ENCODE data around the gene KRTAP29-1.
"Not testable (repeated sequence)": the region's sequence is repeated elsewhere in the genome, so short reads cannot be mapped to it uniquely, and the experiment has no call there.

KRTAP29-1 gene

DNA sequence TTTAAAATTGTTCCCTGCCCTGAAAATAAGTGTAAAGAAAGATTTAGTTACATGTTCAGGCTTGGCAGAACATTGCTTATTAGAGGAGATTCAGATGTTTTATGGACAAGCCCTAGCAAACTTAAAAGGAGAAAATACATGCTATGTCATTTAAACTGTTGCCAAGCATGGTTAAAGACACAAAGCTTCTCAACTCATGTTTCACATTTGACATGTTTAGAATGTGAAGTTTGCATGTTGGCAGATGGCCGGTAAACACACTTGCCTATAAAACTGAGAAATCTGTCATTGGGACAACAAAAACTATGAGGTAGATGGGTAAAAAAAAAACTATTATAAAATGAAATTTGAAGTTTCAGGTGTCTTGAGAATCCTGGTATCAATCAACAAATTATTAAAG is 5.8 kb downstream of the KRTAP29-1 start:
- no peak for DNase-seq

DNA sequence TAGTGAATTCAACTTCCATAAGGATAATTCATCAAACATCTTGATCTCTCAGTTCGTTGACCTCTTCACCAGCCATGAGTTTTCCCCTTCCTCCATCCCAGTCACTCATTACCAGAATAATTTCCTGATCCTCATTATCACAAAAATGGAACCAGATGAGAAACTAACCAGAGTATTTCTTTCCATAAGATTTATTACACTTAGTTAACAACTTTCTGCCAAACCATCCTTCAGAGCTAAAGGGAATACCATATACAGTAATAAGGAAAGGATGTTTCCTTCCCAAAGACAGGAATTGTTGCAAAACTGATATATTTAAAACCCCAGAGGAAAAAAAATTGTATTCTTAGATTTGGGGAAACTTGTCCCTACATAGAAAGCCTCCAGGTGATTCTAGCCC is 8.6 kb downstream of the KRTAP29-1 start:
- no peak for DNase-seq

DNA sequence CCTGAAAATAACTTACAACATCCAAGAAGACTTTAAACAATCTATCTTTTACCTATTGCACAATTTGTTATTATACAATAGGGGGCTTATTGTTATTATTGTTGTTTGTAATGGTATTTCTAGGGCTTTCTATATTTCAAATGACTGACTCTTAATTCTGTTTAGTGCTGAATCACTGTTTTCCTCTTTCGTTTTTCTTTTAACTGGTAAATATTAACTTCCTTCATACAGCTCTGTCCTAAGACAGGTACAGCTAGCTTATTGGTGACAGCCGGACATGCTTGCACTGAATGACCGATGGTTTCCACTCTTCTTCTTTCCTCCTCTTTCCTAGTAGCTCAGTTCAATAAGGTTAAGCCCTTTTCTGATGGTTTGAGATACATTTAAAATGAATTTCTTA is 15.6 kb downstream of the KRTAP29-1 start:
- DNase-seq: peak; percentile 6

DNA sequence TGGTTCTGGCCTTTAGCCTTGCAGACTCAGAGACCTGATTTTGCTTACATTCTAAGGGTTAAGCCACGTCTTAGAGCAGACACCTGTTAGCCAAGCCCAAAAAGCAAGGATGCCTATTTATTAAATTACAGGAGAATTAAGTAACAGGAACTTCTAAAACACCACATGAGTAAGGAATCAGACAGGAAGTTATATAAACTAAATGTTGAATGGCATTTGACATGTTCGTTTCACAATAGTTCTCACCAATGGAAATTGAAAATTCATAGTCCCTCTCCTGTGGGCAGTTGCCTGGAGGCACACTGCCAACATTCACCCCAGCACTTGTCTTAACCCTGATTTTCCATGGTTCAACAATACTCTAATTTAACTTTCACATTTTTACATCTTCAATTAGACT is 18.1 kb downstream of the KRTAP29-1 start:
- no peak for DNase-seq

DNA sequence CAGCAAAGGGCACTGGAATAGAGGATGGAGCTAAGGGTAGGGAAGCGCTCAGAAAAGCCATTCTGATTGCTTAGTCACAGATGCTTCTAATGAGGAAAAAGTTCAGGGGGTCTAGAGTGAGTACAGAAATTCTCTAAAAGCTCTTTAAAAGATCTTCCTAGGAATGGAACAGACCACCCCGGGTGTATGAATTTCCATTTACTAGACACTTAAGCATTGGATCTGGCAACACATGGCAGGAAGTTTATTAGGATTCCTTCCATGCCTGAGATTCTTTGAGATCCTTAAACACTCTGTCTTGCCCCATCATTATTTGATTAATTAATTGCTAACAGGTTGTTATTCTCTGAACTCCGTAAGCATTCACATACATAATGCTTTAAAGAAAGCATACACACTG is 18.6 kb downstream of the KRTAP29-1 start:
- no peak for DNase-seq

DNA sequence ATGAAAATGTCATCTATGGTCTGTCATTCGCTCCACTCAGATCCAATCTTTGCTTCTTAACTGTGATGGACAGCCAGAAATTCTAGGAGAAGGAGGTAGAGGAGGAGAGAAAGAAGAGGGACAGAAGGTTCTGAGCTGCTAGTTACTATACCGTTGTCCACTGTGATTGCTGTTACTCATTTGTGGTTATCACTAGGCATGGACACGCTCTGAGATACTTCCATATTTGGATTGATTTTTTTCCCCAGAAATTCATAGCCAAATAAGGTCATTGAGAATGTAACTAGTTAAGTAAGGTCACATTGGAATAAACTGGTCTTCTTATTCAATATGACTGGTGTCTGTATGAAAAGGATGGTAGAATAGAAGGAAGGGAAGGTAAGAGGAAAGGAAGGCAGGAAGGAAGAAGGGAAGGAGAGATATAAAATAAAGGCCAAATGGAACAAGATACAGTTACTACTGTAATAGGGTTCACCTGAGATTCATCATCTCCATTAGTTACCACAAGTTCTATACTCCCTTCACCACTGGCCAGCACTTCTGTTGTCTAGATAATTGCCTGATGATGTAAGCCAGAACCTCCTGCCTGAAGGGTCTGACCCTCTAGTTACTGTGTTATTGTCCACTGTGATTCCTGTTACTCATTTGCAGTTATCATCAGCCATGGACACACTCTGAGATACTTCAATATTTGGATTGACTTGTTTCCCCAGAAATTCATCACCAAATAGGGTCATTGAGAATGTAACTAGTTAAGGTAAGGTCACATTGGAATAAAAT is 24.3 kb downstream of the KRTAP29-1 start:
- no peak for DNase-seq

DNA sequence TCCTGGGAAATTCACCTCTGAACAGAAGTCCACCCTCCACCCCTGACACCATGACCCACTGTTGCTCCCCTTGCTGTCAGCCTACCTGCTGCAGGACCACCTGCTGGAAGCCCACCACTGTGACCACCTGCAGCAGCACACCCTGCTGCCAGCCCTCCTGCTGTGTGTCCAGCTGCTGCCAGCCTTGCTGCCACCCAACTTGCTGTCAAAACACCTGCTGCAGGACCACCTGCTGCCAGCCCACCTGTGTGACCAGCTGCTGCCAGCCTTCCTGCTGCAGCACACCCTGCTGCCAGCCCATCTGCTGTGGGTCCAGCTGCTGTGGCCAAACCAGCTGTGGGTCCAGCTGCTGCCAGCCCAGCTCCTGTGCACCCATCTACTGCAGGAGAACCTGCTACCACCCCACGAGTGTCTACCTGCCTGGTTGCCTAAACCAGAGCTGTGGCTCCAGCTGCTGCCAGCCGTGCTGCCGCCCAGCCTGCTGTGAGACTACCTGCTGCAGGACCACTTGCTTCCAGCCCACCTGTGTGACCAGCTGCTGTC is 26.9 kb downstream of the KRTAP29-1 start, which contains the start of gene KRTAP9-7:
KRTAP9-7 (plus strand) TSS at position 51 of the 543 bp plus-strand sequence; CDS start at position 51, 0 bp downstream.
- not testable (repeated sequence) for DNase-seq

DNA sequence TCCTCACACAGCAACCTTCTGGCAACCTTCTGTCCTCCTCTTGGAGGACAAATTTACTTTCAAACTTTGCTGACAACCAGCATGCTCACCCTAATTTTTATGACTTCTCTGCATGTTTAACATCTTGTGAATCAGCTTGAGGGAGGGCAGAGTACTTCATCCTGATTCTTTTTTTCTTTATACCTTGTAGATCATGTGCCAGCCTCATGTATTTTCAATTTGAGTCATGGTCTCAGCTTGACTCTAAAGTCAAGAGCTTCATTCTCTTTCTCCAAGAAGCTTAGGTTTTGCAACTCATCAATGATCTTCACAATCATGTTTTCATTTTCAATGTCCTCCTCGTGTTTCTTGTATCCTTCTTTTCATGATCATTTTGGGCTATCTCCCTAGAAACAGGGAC is 30.8 kb downstream of the KRTAP29-1 start:
- no peak for DNase-seq

DNA sequence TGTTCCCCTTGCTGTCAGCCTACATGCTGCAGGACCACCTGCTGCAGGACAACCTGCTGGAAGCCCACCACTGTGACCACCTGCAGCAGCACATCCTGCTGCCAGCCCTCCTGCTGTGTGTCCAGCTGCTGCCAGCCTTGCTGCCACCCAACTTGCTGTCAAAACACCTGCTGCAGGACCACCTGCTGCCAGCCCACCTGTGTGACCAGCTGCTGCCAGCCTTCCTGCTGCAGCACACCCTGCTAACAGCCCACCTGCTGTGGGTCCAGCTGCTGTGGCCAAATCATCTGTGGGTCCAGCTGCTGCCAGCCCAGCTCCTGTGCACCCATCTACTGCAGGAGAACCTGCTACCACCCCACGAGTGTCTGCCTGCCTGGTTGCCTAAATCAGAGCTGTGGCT is 31.3 kb downstream of the KRTAP29-1 start:
- not testable (repeated sequence) for DNase-seq

DNA sequence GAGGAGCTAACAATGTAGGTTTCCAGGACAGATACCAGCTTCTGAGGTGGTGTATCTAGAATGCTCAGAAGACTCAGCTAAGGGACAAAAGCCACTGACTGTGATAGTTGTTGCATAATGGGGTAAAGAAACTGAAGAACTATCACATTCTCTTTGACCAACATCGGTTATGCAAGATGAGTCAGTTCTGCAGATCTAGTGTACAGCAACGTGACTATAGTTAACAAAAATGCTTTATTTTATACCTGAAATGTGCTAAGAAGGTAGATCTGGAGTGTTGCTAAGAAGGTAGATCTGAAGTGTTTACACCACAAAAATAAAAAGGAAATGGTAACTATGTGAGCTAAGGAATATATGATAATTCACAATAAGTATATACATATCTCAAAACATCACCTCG is 34.9 kb downstream of the KRTAP29-1 start:
- no peak for DNase-seq

DNA sequence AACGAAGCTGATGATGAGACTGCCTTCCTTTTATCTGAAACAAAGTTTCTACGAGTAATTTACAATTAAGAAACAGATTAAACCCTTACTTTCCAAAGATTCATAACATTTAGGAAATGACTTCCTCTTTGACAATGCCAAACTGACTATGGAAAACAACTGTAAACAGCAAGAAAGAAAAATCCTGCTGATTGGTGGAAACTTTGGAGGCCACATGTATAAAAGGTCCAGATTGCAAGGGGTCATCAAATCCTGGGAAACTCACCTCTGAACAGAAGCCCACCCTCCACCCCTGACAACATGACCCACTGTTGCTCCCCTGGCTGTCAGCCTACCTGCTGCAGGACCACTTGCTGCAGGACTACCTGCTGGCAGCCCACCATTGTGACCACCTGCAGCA is 37.6 kb downstream of the KRTAP29-1 start, which contains the start of gene KRTAP9-6:
KRTAP9-6 (plus strand) TSS at position 301 of the 400 bp plus-strand sequence; CDS start at position 301, 0 bp downstream.
- DNase-seq: no peak

DNA sequence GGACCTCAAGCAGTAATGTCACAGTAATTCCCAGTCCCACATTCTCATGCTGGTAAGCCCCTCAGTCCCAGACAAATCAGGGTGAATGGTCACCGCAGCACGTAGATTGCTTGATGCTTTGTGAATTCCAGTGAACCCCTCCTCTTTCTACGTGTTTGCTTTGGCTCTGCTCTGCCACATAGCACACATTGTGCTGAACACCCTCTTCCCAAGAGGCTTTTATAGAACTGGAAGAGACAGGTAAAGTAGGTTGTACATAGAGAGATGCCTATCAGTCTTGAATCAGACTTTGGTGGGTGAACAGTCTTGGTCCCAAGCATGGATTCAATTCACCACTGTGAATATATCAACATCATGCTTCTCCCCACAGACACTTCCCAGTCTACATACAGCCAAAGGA is 38.1 kb downstream of the KRTAP29-1 start:
- DNase-seq: no peak

DNA sequence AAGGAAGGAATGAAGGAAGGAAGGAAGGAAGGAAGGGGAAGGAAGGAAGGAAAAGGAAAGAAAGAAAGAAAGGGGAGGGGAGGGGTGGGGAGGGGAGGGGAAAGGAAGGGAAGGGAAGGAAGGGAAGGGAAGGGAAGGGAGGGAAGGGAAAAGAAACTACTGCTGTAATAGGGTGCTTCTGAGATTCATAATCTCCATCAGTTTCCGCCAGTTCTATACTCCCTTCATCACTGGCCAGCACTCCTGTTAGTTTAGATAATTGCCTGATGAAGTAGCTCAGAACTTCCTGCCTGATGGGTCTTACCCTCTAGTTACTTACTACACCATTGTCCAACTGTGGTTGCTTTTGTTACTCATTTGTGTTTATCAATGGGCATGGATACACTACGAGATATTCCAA is 39.4 kb downstream of the KRTAP29-1 start:
- DNase-seq: no peak

DNA sequence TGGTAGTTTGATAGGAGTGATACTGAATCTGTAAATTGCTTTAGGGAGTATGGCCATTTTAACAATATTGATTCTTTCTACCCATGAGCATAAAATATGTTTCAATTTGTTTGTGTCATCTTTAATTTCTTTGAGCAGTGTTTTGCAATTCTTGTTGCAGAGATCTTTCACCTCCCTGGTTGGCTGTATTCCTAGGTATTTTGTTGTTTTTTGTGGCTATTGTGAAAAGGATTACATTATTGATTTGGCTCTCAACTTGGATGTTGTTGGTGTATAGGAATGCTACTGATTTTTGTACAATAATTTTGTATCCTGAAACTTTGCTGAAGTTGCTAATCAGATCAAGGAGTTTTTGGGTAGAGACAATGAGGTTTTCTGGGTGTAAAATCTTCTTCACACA is 44.2 kb downstream of the KRTAP29-1 start:
- DNase-seq: no peak

DNA sequence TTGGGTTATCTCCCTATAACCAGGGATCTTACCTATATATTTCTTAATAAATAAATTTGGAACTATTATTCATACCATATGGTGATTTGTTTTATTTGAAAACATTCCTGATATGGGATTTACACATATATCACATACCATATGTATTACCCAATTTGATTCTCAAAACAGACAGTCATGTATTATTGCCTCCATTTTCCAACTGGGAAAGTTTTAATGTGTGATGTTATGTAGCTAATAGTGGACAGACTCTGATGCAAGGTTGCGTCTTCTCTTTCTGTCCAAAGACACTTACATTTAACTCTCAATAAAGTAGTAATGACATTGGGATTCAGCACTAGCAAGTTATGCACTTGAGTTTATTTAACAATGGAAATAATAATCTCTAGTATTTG is 46.4 kb downstream of the KRTAP29-1 start:
- DNase-seq: no peak

DNA sequence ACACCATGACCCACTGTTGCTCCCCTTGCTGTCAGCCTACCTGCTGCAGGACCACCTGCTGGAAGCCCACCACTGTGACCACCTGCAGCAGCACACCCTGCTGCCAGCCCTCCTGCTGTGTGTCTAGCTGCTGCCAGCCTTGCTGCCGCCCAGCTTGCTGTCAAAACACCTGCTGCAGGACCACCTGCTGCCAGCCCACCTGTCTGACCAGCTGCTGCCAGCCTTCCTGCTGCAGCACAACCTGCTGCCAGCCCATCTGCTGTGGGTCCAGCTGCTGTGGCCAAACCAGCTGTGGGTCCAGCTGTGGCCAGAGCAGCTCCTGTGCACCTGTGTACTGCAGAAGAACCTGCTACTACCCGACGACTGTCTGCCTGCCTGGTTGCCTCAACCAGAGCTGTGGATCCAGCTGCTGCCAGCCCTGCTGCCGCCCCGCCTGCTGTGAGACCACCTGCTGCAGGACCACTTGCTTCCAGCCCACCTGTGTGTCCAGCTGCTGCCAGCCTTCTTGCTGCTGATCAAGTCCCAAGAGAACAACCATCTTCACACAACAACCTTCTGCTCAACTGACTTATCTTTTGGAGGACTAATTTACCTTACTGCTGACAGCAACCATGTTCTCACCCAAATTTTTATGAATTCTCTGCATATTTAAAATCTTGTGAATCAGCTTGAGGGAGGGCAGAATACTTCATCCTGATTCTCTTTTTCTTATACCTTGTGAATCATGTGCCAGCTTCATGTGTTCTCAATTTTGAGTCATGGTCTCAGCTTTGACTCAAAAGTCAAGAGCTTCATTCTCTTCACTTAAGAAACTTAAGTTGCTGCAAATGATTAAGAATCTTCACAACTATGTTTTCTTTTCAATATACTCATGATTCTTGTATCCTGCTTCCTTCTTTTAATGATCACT is 47.0 kb downstream of the KRTAP29-1 start, which contains the start of gene KRTAP9-9:
KRTAP9-9 (plus strand) TSS at position 4 of the 910 bp plus-strand sequence.
- not testable (repeated sequence) for DNase-seq

DNA sequence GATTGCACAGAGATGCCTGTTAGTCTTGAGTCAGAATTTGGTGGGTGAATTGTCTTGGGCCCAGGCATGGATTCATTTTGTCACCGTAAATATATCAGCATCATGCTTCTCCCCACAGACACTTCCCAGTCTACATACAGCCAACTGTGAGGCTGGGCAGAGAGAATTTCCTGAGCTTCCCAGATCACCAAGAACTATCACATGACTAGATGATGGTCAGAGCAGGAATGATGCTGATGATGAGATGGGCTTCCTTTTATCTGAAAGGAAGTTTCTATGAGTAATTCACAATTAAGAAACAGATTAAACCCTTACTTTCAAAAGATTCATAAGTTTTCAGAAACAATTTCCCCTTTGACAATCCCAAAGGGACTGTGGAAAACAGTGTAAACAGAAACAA is 47.8 kb downstream of the KRTAP29-1 start:
- no peak for DNase-seq

Data from DMS53 (cell line).